ENCODE results near the gene ATP1B3. TPM values are rescaled to one million over a fixed set of nuclear protein-coding genes. Genes with fewer than 3 reads are reported as not detected.

ATP1B3 gene
- total and polyA plus RNA-seq, 2 of the 13 experiments (the other 11 are each of a cell fraction or from before 2014, with no cell fraction given), result 84.3 to 93.6 TPM

DNA sequence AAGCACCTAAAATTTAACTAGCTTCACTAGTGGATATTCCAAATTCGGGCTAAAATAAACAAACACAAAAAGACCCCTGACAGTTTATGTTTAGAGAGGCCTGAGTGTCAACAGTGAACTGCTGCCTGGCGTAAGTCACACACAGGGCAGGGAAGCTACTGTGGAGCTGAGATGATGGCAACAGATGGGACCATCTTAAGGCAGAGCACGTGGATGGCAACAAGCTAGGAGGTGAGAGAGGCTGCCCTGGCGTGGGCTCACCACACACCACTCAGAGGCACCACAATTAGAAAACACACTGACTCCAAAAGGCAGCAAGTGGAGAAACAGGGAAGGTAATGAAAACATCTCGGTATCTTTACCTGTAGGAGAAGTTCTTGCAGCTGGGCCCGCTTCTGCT, 93.3 kb downstream of the ATP1B3 start (continued):
- TF ChIP-seq, protein P1, sequence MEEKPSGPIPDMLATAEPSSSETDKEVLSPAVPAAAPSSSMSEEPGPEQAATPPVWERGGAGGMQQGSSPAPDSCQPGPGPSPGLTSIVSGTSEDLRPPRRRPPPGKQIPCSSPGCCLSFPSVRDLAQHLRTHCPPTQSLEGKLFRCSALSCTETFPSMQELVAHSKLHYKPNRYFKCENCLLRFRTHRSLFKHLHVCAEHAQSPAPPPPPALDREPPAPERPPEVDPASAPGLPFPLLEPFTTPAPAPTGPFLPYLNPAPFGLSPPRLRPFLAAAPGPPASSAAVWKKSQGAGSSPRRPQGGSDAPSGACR (CRISPR knock-in tag; IDR thresholded peaks at IDR 0.05), result no peak
- TF ChIP-seq, protein P2, sequence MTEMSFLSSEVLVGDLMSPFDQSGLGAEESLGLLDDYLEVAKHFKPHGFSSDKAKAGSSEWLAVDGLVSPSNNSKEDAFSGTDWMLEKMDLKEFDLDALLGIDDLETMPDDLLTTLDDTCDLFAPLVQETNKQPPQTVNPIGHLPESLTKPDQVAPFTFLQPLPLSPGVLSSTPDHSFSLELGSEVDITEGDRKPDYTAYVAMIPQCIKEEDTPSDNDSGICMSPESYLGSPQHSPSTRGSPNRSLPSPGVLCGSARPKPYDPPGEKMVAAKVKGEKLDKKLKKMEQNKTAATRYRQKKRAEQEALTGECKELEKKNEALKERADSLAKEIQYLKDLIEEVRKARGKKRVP (CRISPR knock-in tag; IDR thresholded peaks at IDR 0.05), result no peak
- TF ChIP-seq, protein P3, sequence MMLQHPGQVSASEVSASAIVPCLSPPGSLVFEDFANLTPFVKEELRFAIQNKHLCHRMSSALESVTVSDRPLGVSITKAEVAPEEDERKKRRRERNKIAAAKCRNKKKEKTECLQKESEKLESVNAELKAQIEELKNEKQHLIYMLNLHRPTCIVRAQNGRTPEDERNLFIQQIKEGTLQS (CRISPR knock-in tag; IDR thresholded peaks at IDR 0.05), result no peak
- TF ChIP-seq NKX3-1 (CRISPR knock-in tag; IDR thresholded peaks at IDR 0.05) (no peak), CEBPB (IDR thresholded peaks at IDR 0.05; ENCODE audit: borderline replicate concordance, low read depth, low read length) (no peak), MTF1 (CRISPR knock-in tag; IDR thresholded peaks at IDR 0.05) (no peak), CC2D1A (CRISPR knock-in tag; IDR thresholded peaks at IDR 0.05) (no peak), CBX2 (IDR thresholded peaks at IDR 0.05; ENCODE audit: low read depth, low read length) (no peak), CBX2 (CRISPR knock-in tag; IDR thresholded peaks at IDR 0.05; ENCODE audit: low read depth) (no peak), ZNF607 (CRISPR knock-in tag; IDR thresholded peaks at IDR 0.05; ENCODE audit: borderline replicate concordance) (no peak)
- TF ChIP-seq, protein P4, sequence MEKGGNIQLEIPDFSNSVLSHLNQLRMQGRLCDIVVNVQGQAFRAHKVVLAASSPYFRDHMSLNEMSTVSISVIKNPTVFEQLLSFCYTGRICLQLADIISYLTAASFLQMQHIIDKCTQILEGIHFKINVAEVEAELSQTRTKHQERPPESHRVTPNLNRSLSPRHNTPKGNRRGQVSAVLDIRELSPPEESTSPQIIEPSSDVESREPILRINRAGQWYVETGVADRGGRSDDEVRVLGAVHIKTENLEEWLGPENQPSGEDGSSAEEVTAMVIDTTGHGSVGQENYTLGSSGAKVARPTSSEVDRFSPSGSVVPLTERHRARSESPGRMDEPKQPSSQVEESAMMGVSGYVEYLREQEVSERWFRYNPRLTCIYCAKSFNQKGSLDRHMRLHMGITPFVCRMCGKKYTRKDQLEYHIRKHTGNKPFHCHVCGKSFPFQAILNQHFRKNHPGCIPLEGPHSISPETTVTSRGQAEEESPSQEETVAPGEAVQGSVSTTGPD (CRISPR knock-in tag; IDR thresholded peaks at IDR 0.05), result no peak
- TF ChIP-seq, protein P5, sequence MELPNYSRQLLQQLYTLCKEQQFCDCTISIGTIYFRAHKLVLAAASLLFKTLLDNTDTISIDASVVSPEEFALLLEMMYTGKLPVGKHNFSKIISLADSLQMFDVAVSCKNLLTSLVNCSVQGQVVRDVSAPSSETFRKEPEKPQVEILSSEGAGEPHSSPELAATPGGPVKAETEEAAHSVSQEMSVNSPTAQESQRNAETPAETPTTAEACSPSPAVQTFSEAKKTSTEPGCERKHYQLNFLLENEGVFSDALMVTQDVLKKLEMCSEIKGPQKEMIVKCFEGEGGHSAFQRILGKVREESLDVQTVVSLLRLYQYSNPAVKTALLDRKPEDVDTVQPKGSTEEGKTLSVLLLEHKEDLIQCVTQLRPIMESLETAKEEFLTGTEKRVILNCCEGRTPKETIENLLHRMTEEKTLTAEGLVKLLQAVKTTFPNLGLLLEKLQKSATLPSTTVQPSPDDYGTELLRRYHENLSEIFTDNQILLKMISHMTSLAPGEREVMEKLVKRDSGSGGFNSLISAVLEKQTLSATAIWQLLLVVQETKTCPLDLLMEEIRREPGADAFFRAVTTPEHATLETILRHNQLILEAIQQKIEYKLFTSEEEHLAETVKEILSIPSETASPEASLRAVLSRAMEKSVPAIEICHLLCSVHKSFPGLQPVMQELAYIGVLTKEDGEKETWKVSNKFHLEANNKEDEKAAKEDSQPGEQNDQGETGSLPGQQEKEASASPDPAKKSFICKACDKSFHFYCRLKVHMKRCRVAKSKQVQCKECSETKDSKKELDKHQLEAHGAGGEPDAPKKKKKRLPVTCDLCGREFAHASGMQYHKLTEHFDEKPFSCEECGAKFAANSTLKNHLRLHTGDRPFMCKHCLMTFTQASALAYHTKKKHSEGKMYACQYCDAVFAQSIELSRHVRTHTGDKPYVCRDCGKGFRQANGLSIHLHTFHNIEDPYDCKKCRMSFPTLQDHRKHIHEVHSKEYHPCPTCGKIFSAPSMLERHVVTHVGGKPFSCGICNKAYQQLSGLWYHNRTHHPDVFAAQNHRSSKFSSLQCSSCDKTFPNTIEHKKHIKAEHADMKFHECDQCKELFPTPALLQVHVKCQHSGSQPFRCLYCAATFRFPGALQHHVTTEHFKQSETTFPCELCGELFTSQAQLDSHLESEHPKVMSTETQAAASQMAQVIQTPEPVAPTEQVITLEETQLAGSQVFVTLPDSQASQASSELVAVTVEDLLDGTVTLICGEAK (IDR thresholded peaks at IDR 0.05), result no peak
- TF ChIP-seq, protein P5 (CRISPR knock-in tag; IDR thresholded peaks at IDR 0.05), result no peak

Measured in HepG2 (cell line).